ENCODE results near the gene TMEM80. TPM values are rescaled to one million over a fixed set of nuclear protein-coding genes. Genes with fewer than 3 reads are reported as not detected.

TMEM80 gene
- total and polyA plus RNA-seq, 2 experiments from 2014 or later, result 12.8 to 25.4 TPM

DNA sequence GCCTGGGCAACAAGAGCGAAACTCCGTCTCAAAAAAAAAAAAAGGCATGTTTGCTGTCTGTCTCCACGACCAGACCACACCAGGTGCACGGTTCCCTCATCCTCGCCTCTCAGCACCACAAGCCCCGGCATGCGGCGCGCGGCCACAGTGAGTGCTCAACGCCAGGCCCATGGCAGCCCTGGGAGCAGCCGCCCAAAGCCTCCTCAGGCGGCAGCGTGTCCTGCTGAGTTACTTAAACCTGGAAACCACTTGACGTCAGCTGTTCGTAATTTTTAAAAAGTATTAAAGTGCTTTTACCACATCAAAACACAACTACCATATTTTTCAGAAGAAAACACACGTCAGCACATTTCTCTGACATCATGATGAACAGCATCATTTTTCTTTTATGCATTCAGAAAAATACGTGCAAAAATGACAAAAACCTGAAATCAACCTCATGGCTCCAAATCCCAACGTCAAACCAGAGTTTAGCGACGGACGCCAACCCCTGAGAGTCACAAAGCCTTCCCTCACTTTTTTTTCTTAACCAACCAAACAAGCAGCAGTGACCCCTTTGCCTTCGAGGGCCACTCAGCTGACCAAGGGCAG, 2.7 kb upstream of the TMEM80 start:
- H3F3A ChIP-seq (replicated peaks; ENCODE audit: low read depth), result peaks cover 31% of the 10 kb centered on the region
- DNase-seq (ENCODE audit: low spot score) (no peak), ATAC-seq (no peak)
- peaks cover 30% of the 10 kb centered on the region for H3K4me1 Mint-ChIP-seq
- H3K4me3 ChIP-seq, result peak overlapping the region; percentile 32; the same call in 1 of the 2 replicates
- H3K4me1 ChIP-seq (ENCODE audit: insufficient read depth), result peaks cover 15% of the 10 kb centered on the region
- H3K4me3 Mint-ChIP-seq, result peak overlapping the region; percentile 82
- peaks cover 51% of the 10 kb centered on the region for H3K79me2 ChIP-seq (replicated peaks; ENCODE audit: insufficient read depth)
- peaks cover 4% of the 10 kb centered on the region; the same call in 2 of the 3 replicates for H3K9me3 Mint-ChIP-seq
- H3K27ac ChIP-seq (ENCODE audit: low read depth), result no peak overlapping the region
- no peaks in the 10 kb centered on the region; the same call in 1 of the 2 replicates for H3K36me3 ChIP-seq (ENCODE audit: insufficient read depth)
- H3K4me2 ChIP-seq, result peak overlapping the region; percentile 73
- H4K20me1 ChIP-seq (replicated peaks; ENCODE audit: insufficient read depth), result peaks cover 4% of the 10 kb centered on the region; the same call in 1 of the 2 replicates
- no peak overlapping the region for H2AFZ ChIP-seq
- no peaks in the 10 kb centered on the region for H3K9me2 ChIP-seq (ENCODE audit: insufficient read depth)
- TF ChIP-seq REST (IDR thresholded peaks at IDR 0.05; ENCODE audit: unreplicated experiment) (no peak), EZH2 (IDR thresholded peaks at IDR 0.05; ENCODE audit: low read depth, unreplicated experiment) (no peak), CREB1 (CRISPR knock-in tag; IDR thresholded peaks at IDR 0.05; ENCODE audit: low read depth) (no peak), ZNF331 (CRISPR knock-in tag; IDR thresholded peaks at IDR 0.05; ENCODE audit: low read depth) (no peak), JUNB (IDR thresholded peaks at IDR 0.05; ENCODE audit: unreplicated experiment) (no peak), NANOG (IDR thresholded peaks at IDR 0.05; ENCODE audit: borderline replicate concordance) (no peak), ZNF114 (CRISPR knock-in tag; IDR thresholded peaks at IDR 0.05) (no peak), POLR2AphosphoS5 (IDR thresholded peaks at IDR 0.05; ENCODE audit: low read depth) (no peak)
- TF ChIP-seq, protein P1, sequence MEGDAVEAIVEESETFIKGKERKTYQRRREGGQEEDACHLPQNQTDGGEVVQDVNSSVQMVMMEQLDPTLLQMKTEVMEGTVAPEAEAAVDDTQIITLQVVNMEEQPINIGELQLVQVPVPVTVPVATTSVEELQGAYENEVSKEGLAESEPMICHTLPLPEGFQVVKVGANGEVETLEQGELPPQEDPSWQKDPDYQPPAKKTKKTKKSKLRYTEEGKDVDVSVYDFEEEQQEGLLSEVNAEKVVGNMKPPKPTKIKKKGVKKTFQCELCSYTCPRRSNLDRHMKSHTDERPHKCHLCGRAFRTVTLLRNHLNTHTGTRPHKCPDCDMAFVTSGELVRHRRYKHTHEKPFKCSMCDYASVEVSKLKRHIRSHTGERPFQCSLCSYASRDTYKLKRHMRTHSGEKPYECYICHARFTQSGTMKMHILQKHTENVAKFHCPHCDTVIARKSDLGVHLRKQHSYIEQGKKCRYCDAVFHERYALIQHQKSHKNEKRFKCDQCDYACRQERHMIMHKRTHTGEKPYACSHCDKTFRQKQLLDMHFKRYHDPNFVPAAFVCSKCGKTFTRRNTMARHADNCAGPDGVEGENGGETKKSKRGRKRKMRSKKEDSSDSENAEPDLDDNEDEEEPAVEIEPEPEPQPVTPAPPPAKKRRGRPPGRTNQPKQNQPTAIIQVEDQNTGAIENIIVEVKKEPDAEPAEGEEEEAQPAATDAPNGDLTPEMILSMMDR (conservative IDR thresholded peaks at IDR 0.05; ENCODE audit: low read depth in 2 of 2), result no peak
- H3K36me3 Mint-ChIP-seq (ENCODE audit: low read depth), result peaks cover 30% of the 10 kb centered on the region
- peak overlapping the region; percentile 16; the same call in 1 of the 2 replicates for H3K27ac Mint-ChIP-seq
- no peaks in the 10 kb centered on the region for H3K27me3 ChIP-seq (ENCODE audit: insufficient read depth)
- H3K27me3 Mint-ChIP-seq (ENCODE audit: insufficient read depth, low read depth, poor library complexity), result peaks cover 20% of the 10 kb centered on the region

- Histone ChIP-seq H3K36me3 (ENCODE audit: insufficient read depth) (no peaks in the 10 kb centered on the region), H3K4me2 (peak overlapping the region; percentile 73), H4K20me1 (replicated peaks; ENCODE audit: insufficient read depth) (peaks cover 4% of the 10 kb centered on the region; the same call in 1 of the 2 replicates), H3K79me2 (replicated peaks; ENCODE audit: insufficient read depth) (peaks cover 51% of the 10 kb centered on the region), H3K9me2 (ENCODE audit: insufficient read depth) (no peaks in the 10 kb centered on the region), H3F3A (replicated peaks; ENCODE audit: low read depth) (peaks cover 32% of the 10 kb centered on the region), H3K27ac (ENCODE audit: low read depth) (no peak overlapping the region), H3K27me3 (ENCODE audit: insufficient read depth) (no peaks in the 10 kb centered on the region), H3K4me1 (ENCODE audit: insufficient read depth) (peaks cover 20% of the 10 kb centered on the region), H3K4me3 (peak overlapping the region; percentile 32; the same call in 1 of the 2 replicates), H2AFZ (no peak overlapping the region)
- Mint-ChIP-seq H3K4me3 (peak overlapping the region; percentile 82), H3K9me3 (peaks cover 4% of the 10 kb centered on the region; the same call in 2 of the 3 replicates), H3K4me1 (peaks cover 35% of the 10 kb centered on the region), H3K36me3 (ENCODE audit: low read depth) (peaks cover 25% of the 10 kb centered on the region), H3K27ac (peak overlapping the region; percentile 16; the same call in 1 of the 2 replicates), H3K27me3 (ENCODE audit: insufficient read depth, low read depth, poor library complexity) (peaks cover 21% of the 10 kb centered on the region)
- DNase-seq (ENCODE audit: low spot score) (no peak), ATAC-seq (no peak)
- TF ChIP-seq JUNB (IDR thresholded peaks at IDR 0.05; ENCODE audit: unreplicated experiment) (no peak), CREB1 (CRISPR knock-in tag; IDR thresholded peaks at IDR 0.05; ENCODE audit: low read depth) (no peak), NANOG (IDR thresholded peaks at IDR 0.05; ENCODE audit: borderline replicate concordance) (no peak), EZH2 (IDR thresholded peaks at IDR 0.05; ENCODE audit: low read depth, unreplicated experiment) (no peak), ZNF114 (CRISPR knock-in tag; IDR thresholded peaks at IDR 0.05) (no peak)
Measured at GRCh38 chr11:693415-693831, 2.2 kb upstream of the TMEM80 start.
